Measurements from ENCODE around the gene STRADA. TPM values are rescaled to one million over a fixed set of nuclear protein-coding genes. Genes with fewer than 3 reads are reported as not detected.
A peak's percentile ranks its signal among the peaks of the same experiment; 100 is the strongest.

The STRADA gene, protein sequence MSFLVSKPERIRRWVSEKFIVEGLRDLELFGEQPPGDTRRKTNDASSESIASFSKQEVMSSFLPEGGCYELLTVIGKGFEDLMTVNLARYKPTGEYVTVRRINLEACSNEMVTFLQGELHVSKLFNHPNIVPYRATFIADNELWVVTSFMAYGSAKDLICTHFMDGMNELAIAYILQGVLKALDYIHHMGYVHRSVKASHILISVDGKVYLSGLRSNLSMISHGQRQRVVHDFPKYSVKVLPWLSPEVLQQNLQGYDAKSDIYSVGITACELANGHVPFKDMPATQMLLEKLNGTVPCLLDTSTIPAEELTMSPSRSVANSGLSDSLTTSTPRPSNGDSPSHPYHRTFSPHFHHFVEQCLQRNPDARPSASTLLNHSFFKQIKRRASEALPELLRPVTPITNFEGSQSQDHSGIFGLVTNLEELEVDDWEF
- total RNA-seq: 10 to 100 TPM; 18.8 to 21.2 TPM
- long read RNA-seq, partial matches to known transcripts: 0 of 4 reads
- long read RNA-seq, other reads (novel, unspliced or antisense): 0 of 4 reads

DNA sequence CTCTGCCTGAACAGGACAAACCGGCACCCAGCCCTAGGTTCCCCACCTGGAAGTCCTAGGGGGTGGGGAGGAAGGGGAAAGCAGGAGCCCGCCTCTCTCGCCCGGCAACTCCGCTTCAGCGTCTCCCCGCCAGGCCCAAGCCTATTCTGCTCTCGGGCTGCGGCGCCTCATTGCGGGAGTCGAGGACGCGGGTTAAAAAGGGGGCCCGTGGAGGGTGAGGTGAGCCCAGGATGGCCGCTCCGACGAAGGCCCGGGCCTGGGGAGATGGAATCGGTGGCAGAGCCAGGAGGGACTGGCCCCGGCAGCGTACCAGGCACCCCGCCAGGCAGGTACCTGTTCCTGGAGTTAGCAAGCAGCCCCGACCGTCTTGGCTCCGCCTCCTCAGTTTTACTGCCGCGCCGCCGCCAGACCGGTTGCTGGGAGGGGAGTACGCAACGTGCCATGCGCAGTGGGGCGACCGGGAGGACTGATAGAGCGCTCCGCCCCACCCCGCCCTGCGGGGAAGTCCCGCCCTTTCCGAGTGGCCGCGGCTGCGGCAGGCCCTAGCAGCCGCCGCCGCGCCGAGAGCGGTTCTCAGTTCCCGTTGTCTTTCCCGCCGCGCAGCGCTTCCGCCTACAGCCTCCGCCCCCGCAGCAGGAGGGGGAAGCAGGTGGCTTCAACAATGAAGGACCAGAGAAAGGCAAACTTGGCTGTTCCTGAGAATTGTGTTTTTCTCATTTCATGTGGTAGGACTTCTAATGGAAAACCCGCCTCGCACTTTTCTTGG lies at the start of gene STRADA:
Gene STRADA (minus strand): TSS at position 392 of the 766 bp plus-strand sequence. CDS start 13,430 bp downstream, outside the sequence.
- ATAC-seq: peak; percentile 89
- DNase-seq: peak; percentile 99 to 100
- intact Hi-C loops (cut with DNase I, micrococcal nuclease): no loop called here

- DNase-seq: no peak
- ATAC-seq: no peak
- intact Hi-C loops (cut with DNase I, micrococcal nuclease): no loop called here
Measured at GRCh38 chr17:63790057-63790456, 48.5 kb upstream of the STRADA start.

DNA sequence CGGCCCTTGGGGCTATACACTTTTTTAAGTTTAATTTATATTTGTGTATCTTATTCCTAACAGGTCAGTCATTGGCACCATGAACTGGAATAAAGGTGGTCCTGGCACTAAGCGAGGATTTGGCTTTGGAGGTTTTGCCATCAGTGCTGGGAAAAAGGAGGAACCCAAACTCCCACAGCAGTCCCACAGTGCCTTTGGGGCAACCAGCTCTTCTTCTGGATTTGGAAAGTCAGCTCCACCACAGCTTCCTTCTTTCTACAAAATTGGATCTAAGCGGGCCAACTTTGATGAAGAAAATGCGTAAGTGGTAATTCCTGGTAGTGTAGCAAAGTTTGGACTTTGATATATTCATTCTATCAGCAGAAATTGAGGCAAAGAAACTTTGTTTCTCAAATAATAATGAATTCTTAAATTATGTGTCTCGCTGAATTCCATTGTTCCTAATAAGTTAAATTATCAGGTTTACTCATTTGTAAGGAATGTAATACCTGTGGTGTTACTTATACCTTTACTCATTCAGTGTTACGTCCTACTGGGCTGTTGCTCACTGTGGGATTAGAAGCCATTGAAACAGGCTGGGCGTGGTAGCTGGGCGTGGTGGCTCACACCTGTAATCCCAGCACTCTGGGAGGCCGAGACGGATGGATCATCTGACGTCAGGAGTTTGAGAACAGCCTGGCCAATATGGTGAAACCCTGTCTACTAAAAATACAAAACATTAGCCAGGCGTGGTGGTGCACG lies 45.5 kb upstream of the STRADA start:
- DNase-seq (no peak), ATAC-seq (no peak)
- intact Hi-C loops (cut with DNase I, micrococcal nuclease): no loop called here

DNA sequence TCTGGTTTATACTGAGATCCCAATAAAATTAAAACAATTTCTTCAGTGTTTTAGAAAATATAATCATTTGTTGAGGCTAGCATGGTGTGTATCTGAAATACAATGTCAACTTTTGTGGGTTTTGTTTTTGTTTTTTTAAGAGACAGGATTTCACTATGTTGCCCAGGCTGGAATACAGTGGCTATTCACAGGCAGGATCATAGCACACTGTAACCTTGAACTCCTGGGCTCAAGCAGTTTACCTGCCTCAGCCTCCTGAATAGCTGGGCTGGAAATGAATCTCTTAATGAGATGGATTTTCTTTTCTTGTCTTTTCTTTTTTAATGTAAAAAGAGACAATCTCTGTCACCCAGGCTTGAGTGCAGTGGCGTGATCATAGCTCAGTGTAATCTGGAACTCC lies 44.5 kb upstream of the STRADA start:
- DNase-seq: no peak
- no peak for ATAC-seq
- intact Hi-C loops (cut with DNase I, micrococcal nuclease): no loop called here

GRCh38 chr17:63785556-63785955 lies 44.0 kb upstream of the STRADA start:
- intact Hi-C loops (cut with DNase I, micrococcal nuclease): no loop called here
- ATAC-seq (no peak), DNase-seq (no peak)

GRCh38 chr17:63783522-63783921 lies 41.9 kb upstream of the STRADA start:
- DNase-seq: no peak
- intact Hi-C loops (cut with DNase I, micrococcal nuclease): no loop called here
- ATAC-seq: no peak

DNA sequence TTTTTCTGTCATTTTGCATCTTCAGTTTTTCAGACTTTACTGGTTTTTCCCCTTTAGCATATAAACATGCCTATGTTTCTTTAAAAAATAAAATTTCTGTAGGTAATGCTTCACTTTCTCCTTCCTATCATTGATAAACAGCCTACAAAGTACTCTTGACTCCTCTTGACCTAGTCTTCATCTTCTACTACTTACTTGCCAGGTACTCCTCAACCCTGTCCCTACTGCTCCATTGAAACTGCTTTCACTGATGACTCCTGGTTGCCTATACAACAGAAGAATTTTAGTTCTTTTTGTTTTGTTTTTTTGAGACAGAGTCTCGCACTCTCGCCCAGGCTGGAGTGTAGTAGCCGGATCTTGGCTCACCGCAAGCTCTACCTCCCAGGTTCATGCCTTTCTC lies 39.3 kb upstream of the STRADA start:
- intact Hi-C loops (cut with DNase I, micrococcal nuclease): no loop called here
- DNase-seq (no peak), ATAC-seq (no peak)

DNA sequence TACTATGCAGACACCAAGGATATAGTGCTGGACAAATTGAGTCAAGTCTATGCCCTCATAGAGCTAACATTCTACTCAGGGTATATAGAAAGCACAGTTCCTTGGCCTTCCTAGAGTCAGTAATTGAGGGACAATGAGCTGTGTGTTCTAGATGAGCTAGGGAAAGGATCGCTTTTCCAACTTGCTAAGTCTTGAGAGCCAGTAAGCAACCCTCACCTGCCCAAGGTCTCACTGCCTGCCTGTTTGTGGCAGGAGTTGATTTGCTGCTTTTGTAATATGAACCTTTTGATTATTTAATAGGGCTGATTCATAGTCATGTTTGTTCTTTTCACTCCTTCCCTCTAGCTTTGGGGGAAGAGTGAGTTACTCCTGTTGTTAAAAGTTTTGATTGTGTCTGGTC lies 38.9 kb upstream of the STRADA start:
- ATAC-seq (no peak), DNase-seq (no peak)
- intact Hi-C loops (cut with DNase I, micrococcal nuclease): no loop called here

DNA sequence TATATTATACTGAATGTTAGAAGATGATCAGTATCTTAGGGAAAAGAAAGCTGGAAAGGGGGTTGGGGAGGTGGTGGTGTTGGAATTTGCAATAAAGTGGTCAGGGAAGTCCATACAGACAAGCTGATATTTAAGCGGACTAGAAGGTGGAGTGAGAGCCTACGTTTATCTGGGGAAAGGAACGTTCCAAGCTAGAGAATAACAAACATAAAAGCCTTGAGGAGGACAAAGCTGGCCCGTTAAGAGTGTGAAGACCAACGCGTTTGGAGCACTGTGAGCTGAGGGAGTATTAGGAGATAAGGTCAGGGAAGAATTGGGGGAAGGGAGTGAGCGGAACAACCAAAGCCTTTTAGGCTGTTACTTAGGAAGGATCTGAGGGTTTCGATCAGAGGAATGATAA lies 33.8 kb upstream of the STRADA start:
- DNase-seq (no peak), ATAC-seq (no peak)
- intact Hi-C loops (cut with DNase I, micrococcal nuclease): no loop called here

- DNase-seq (no peak), ATAC-seq (no peak)
- intact Hi-C loops (cut with DNase I, micrococcal nuclease): no loop called here
Measured at GRCh38 chr17:63774969-63775265, 33.3 kb upstream of the STRADA start.

- intact Hi-C loops (cut with DNase I, micrococcal nuclease): no loop called here
Measured at GRCh38 chr17:63774141-63774968, 32.8 kb upstream of the STRADA start, which contains the start of gene DDX42. Gene DDX42 (plus strand): TSS chr17:63774170. CDS start chr17:63787050, 12,880 bp downstream.

DNA sequence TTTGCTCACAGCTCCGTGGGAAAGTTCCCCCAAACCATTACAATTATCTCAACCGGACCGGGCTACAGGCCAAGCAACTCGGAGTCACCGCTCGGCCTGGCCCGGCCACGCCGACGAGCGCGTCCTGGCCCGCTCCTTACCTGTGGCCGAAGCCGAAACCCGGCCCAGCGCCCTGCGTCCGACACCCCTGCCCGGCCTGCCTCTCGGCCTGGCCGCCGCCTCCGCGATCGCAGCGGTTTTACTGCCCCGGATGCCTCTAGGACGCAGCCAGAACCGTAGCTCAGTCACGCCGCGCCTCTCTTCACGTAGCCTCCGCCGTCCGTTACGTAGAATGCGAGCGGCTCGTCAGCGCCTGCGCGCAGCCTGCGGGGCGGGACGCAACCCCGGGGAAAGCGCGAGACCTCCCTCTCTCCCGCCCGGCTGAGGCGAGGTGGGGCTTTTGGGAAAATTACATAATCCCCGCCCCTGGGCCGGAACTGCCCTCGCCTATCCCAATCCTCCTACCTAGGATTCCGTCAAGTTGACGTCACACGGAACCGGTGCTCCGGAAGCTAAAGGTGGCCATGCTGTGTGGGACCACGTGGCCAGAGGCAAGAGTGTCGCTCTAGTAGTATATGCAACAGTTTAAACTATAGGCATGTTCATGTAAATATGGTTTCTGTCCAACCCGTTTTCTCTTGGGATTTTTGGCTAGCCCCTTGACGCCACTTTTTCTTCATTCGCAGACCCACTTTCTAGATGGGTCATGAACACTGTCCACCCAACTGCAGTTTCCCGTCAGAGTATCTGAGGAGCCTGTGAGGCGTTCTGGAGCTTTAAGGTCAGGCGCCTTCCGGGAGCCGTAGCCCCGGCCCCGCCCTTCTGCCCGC lies 31.9 kb upstream of the STRADA start, which contains the start of gene CCDC47:
Gene CCDC47 (minus strand): TSS at position 326 of the 869 bp plus-strand sequence. CDS start 7,422 bp downstream, outside the sequence.
- intact Hi-C loops (cut with DNase I, micrococcal nuclease): no loop called here
- ATAC-seq (peak; percentile 87), DNase-seq (peak; percentile 98 to 99)

More at GRCh38 chr17:63774141-63774968, 32.8 kb upstream of the STRADA start, which contains the start of gene DDX42:
- peak; percentile 28 for ATAC-seq
- peak; percentile 50 to 93 for DNase-seq

GRCh38 chr17:63772801-63773271 lies 31.2 kb upstream of the STRADA start:
- DNase-seq (no peak), ATAC-seq (no peak)
- intact Hi-C loops (cut with DNase I, micrococcal nuclease): no loop called here

- DNase-seq (no peak), ATAC-seq (no peak)
- intact Hi-C loops (cut with DNase I, micrococcal nuclease): no loop called here
Measured at GRCh38 chr17:63768433-63768832, 26.8 kb upstream of the STRADA start.

DNA sequence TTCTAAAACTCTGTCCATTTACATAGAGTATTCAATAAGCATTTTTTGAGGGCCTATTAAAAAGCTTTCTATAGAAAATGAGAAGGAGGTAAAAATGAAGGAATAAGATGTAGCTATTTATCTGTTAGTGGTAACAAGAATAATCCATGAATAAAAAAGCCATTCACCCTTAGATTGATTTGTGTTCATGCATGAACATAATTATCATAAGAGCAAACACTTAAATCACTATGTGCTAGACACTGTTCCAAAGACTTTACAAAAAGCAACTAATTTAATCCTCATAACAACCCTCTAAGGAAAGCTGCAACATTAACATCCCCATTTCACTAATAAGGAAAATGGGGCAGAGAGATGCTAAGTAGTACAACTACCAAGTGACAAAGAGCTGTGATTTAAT lies 25.2 kb upstream of the STRADA start:
- intact Hi-C loops (cut with DNase I, micrococcal nuclease): no loop called here
- no peak for DNase-seq
- no peak for ATAC-seq

DNA sequence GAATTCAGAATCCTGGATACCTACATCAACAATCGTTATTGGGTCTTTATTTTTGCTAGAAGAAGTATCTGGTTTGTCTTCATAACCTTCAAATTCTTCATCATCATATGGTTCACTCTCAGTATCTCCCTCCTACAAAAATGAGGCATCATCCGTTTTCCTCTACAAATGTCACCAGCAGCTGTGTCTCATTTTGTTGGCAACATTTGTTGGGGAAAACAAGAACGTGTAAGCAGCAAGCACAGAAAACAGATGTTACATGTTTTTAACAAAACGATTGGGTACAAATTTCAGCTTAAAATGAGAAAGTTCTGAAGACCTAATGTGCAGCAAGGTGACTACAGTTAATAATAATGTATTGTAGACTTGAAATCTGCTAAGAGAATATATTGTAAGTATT lies 23.1 kb upstream of the STRADA start:
- intact Hi-C loops (cut with DNase I, micrococcal nuclease): no loop called here
- ATAC-seq: no peak
- no peak for DNase-seq
